ENCODE results near the gene ATP9B.

- TF ChIP-seq CTCF (conservative IDR thresholded peaks at IDR 0.05; ENCODE audit: low read length) = no peak
- no peak for TF ChIP-seq EZH2phosphoT487 (IDR thresholded peaks at IDR 0.05; ENCODE audit: borderline replicate concordance)
Observed at GRCh38 chr18:79121746-79122474, 52.7 kb downstream of the ATP9B start.

All from Loucy (cell line).